IMR-90 (cell line): Measurements from ENCODE around the gene AAK1. TPM values are rescaled to one million over a fixed set of nuclear protein-coding genes. Genes with fewer than 3 reads are reported as not detected.

ENCODE experiments used
- ATAC-seq: fragments of 200-7000 bp; cut with Tn5 transposase; 2 replicates; pipeline ENCODE4 v1.9.1; 2020; ENCODE audit warnings: low read depth, mild to moderate bottlenecking, moderate library complexity
- BruUV-seq: library from RNA; stranded (reverse); fragments of 400-500 nt; replicated peaks from 2 replicates; lab custom pipeline; 2021; lab: Mats Ljungman, UMichigan
- CTCF ChIA-PET: fragments of 300-600 bp; formaldehyde crosslinking; extraction: SDS; loops from one replicate; lab custom pipeline; 2021; ENCODE audit warnings: antibody characterized with exemption; lab: Yijun Ruan, JAX
- POLR2A ChIA-PET: fragments of 300-600 bp; sonication (Branson Sonifier 250); formaldehyde crosslinking; loops from one replicate; lab custom pipeline; 2022; ENCODE audit warnings: antibody characterized with exemption; ENCODE audit not compliant: unreplicated experiment; lab: Charles Lee
- DNase-seq: peaks from one replicate; pipeline ENCODE4 v3.0.0; 2013
- H2AFZ ChIP-seq: replicated peaks from 2 replicates; pipeline ENCODE3; 2013; ENCODE audit warnings: low read length, mild to moderate bottlenecking; ENCODE audit not compliant: poor library complexity
- H2AK5ac ChIP-seq: 2 replicates; pipeline ENCODE4 v1.6.1; 2013; ENCODE audit warnings: low read depth, low read length, inconsistent platforms
- H2AK9ac ChIP-seq: replicated peaks from 2 replicates; pipeline ENCODE3; 2013; ENCODE audit warnings: mild to moderate bottlenecking, low read depth, low read length, moderate library complexity; ENCODE audit not compliant: poor library complexity
- H2BK120ac ChIP-seq: 2 replicates; pipeline ENCODE4 v1.6.1; 2013; ENCODE audit warnings: low read depth, low read length, inconsistent platforms
- H2BK15ac ChIP-seq: 3 replicates; pipeline ENCODE4 v1.6.1; 2013; ENCODE audit warnings: low read depth, low read length, inconsistent platforms
- H2BK20ac ChIP-seq: 2 replicates; pipeline ENCODE4 v1.6.1; 2013; ENCODE audit warnings: low read depth, mild to moderate bottlenecking, inconsistent platforms, low read length, moderate library complexity
- H2BK5ac ChIP-seq: 2 replicates; pipeline ENCODE4 v1.6.1; 2013; ENCODE audit warnings: mild to moderate bottlenecking, low read depth, low read length, inconsistent platforms; ENCODE audit not compliant: poor library complexity, severe bottlenecking
- H3K14ac ChIP-seq: replicated peaks from 2 replicates; pipeline ENCODE4 v1.6.1; 2013; ENCODE audit warnings: low read depth, low read length, inconsistent platforms
- H3K18ac ChIP-seq: 2 replicates; pipeline ENCODE4 v1.6.1; 2013; ENCODE audit warnings: low read depth, low read length, control low read depth
- H3K23ac ChIP-seq: 2 replicates; pipeline ENCODE4 v1.6.1; 2013; ENCODE audit warnings: low read depth, low read length, inconsistent platforms
- H3K27ac ChIP-seq: 2 replicates; pipeline ENCODE4 v1.5.1; 2013; ENCODE audit warnings: mild to moderate bottlenecking, control low read depth, low read length; ENCODE audit not compliant: insufficient read depth
- H3K27me3 ChIP-seq: 2 replicates; pipeline ENCODE4 v1.6.1; 2013; ENCODE audit warnings: low read length; ENCODE audit not compliant: control insufficient read depth, insufficient read depth
- H3K36me3 ChIP-seq: 2 replicates; pipeline ENCODE4 v1.6.1; 2013; ENCODE audit warnings: low read length, mixed read lengths; ENCODE audit not compliant: control insufficient read depth, insufficient read depth
- H3K4ac ChIP-seq: 2 replicates; pipeline ENCODE4 v1.6.1; 2013; ENCODE audit warnings: low read depth, low read length, inconsistent platforms
- H3K4me1 ChIP-seq: 2 replicates; pipeline ENCODE4 v1.6.1; 2013; ENCODE audit warnings: low read length, mixed read lengths; ENCODE audit not compliant: control insufficient read depth, insufficient read depth
- H3K4me2 ChIP-seq: 2 replicates; pipeline ENCODE4 v1.6.1; 2013; ENCODE audit warnings: low read depth, mild to moderate bottlenecking, control low read depth, low read length, moderate library complexity
- H3K4me3 ChIP-seq: 2 replicates; pipeline ENCODE4 v1.5.1; 2013; ENCODE audit warnings: low read depth, mild to moderate bottlenecking, control low read depth, low read length, moderate library complexity; ENCODE audit not compliant: insufficient read depth
- H3K56ac ChIP-seq: 2 replicates; pipeline ENCODE4 v1.6.1; 2013; ENCODE audit warnings: low read length, inconsistent platforms; ENCODE audit not compliant: insufficient read depth; ENCODE audit errors: extremely low read depth
- H3K79me1 ChIP-seq, 2 experiments: 2 replicates each; pipeline ENCODE4 v1.6.1; 2013; ENCODE audit warnings: low read length in 2 of 2, inconsistent platforms in 1 of 2, low read depth in 1 of 2
- H3K9ac ChIP-seq: 2 replicates; pipeline ENCODE4 v1.6.1; 2013; ENCODE audit warnings: low read depth, low read length, control low read depth
- H3K9me1 ChIP-seq: 2 replicates; pipeline ENCODE4 v1.6.1; 2013; ENCODE audit warnings: low read length, inconsistent platforms; ENCODE audit not compliant: insufficient read depth
- H3K9me3 ChIP-seq: 2 replicates; pipeline ENCODE4 v1.6.1; 2013; ENCODE audit warnings: low read length; ENCODE audit not compliant: control insufficient read depth, insufficient read depth
- H4K20me1 ChIP-seq: 2 replicates; pipeline ENCODE4 v1.6.1; 2013; ENCODE audit warnings: low read length, inconsistent platforms; ENCODE audit not compliant: insufficient read depth
- H4K5ac ChIP-seq: 2 replicates; pipeline ENCODE4 v1.6.1; 2013; ENCODE audit warnings: mild to moderate bottlenecking, low read depth, low read length, control low read depth
- H4K8ac ChIP-seq, 2 experiments: 2 replicates each; pipeline ENCODE4 v1.6.1; 2013; ENCODE audit warnings: low read depth in 2 of 2, low read length in 2 of 2, control low read depth in 1 of 2, inconsistent platforms in 1 of 2
- H4K91ac ChIP-seq: 2 replicates; pipeline ENCODE4 v1.6.1; 2013; ENCODE audit warnings: low read depth, low read length, inconsistent platforms; ENCODE audit not compliant: insufficient read depth
- BHLHE40 ChIP-seq: fragments of 150-350 bp; IDR thresholded peaks from 2 replicates; pipeline ENCODE4 v1.6.1; 2016; ENCODE audit warnings: mild to moderate bottlenecking, low read depth, low read length
- CEBPB ChIP-seq: IDR thresholded peaks from 2 replicates; pipeline ENCODE4 v1.6.1; 2012; ENCODE audit warnings: low read depth, low read length, improper control_type of control experiment
- CHD1 ChIP-seq: IDR thresholded peaks from 2 replicates; pipeline ENCODE4 v1.6.1; 2012; ENCODE audit warnings: low read depth, low read length, improper control_type of control experiment
- CTCF ChIP-seq: conservative IDR thresholded peaks from 2 replicates; pipeline ENCODE4 v1.5.1; 2012; ENCODE audit warnings: mild to moderate bottlenecking, low read depth, low read length, improper control_type of control experiment
- FOS ChIP-seq: fragments of 150-350 bp; IDR thresholded peaks from 2 replicates; pipeline ENCODE4 v1.6.1; 2016; ENCODE audit warnings: low read depth, low read length
- MAFK ChIP-seq: IDR thresholded peaks from 2 replicates; pipeline ENCODE4 v1.6.1; 2012; ENCODE audit warnings: low read depth, low read length, improper control_type of control experiment
- MAZ ChIP-seq: IDR thresholded peaks from 2 replicates; pipeline ENCODE4 v1.6.1; 2012; ENCODE audit warnings: low read depth, mild to moderate bottlenecking, low read length, improper control_type of control experiment, moderate library complexity, borderline replicate concordance
- MXI1 ChIP-seq: IDR thresholded peaks from 2 replicates; pipeline ENCODE4 v1.6.1; 2012; ENCODE audit warnings: low read depth, mild to moderate bottlenecking, low read length, moderate library complexity, borderline replicate concordance
- NFE2L2 ChIP-seq: fragments of 150-350 bp; IDR thresholded peaks from 2 replicates; pipeline ENCODE4 v1.6.1; 2016; ENCODE audit warnings: low read depth, mild to moderate bottlenecking, low read length
- POLR2A ChIP-seq: IDR thresholded peaks from 2 replicates; pipeline ENCODE4 v1.6.1; 2012; ENCODE audit warnings: mild to moderate bottlenecking, low read depth, low read length
- RAD21 ChIP-seq: IDR thresholded peaks from 2 replicates; pipeline ENCODE4 v1.6.1; 2012; ENCODE audit warnings: low read length, improper control_type of control experiment
- RCOR1 ChIP-seq: IDR thresholded peaks from 2 replicates; pipeline ENCODE4 v1.6.1; 2012; ENCODE audit warnings: mild to moderate bottlenecking, low read length, improper control_type of control experiment; ENCODE audit not compliant: insufficient replicate concordance
- RFX5 ChIP-seq: IDR thresholded peaks from 2 replicates; pipeline ENCODE4 v1.8.0; 2012; ENCODE audit warnings: low read depth, mild to moderate bottlenecking, low read length, moderate library complexity
- SMC3 ChIP-seq: fragments of 150-350 bp; IDR thresholded peaks from 2 replicates; pipeline ENCODE4 v1.6.1; 2016; ENCODE audit warnings: low read depth, mild to moderate bottlenecking, antibody characterized with exemption, low read length, moderate library complexity
- WGBS, 2 experiments: methylation state at CpG; one replicate each; pipeline versions ENCODE4 v1.1.5 to v1.1.7; 2013; ENCODE audit warnings: missing lambda C conversion rate in 2 of 2; ENCODE audit not compliant: insufficient read length in 1 of 2; ENCODE audit errors: extremely low coverage in 2 of 2; 5-methylcytosine and 5-hydroxymethylcytosine counted together
- dilution Hi-C: fragments of 300-500 bp; cut with HindIII; formaldehyde crosslinking; loops from one replicate; pipeline ENCODE4 v1.14.3; 2018; ENCODE audit warnings: low sequenced_read_pairs; ENCODE audit not compliant: unreplicated experiment
- in situ Hi-C: fragments of 300-500 bp; cut with MboI; formaldehyde crosslinking; loops from 3 replicates; pipeline ENCODE4 v1.14.3; 2019; ENCODE audit warnings: low sequenced_read_pairs, inconsistent platforms, mixed read lengths
- intact Hi-C: fragments of 100-400 bp; cut with micrococcal nuclease; formaldehyde crosslinking; loops from 2 replicates; pipeline ENCODE4 v1.10.0; 2022
- polyA plus RNA-seq, 3 experiments: library from polyadenylated mRNA; depleted of rRNA; stranded (reverse); fragments of >200 nt; gene quantifications; 2 replicates each; pipeline ENCODE4 v1.2.3, GENCODE V29; 2012; ENCODE audit warnings: low replicate concordance in 1 of 3
- total RNA-seq: library from RNA; depleted of rRNA; stranded (reverse); fragments of >200 nt; gene quantifications from 2 replicates; pipeline ENCODE4 v1.2.3, GENCODE V29; 2012
- TF ChIP-seq, protein P1 (sequence below): fragments of 150-350 bp; IDR thresholded peaks from 2 replicates; pipeline ENCODE4 v1.6.1; 2016; ENCODE audit warnings: low read depth, mild to moderate bottlenecking, low read length, moderate library complexity, borderline replicate concordance
- TF ChIP-seq, protein P2 (sequence below): fragments of 150-350 bp; IDR thresholded peaks from 2 replicates; pipeline ENCODE4 v1.6.1; 2017; ENCODE audit warnings: mild to moderate bottlenecking, antibody characterized with exemption, low read length, low read depth

Gene AAK1
- total and polyA plus RNA-seq, 2 of the 4 experiments (the other 2 are of a cell fraction), result 21.9 to 26.5 TPM

DNA sequence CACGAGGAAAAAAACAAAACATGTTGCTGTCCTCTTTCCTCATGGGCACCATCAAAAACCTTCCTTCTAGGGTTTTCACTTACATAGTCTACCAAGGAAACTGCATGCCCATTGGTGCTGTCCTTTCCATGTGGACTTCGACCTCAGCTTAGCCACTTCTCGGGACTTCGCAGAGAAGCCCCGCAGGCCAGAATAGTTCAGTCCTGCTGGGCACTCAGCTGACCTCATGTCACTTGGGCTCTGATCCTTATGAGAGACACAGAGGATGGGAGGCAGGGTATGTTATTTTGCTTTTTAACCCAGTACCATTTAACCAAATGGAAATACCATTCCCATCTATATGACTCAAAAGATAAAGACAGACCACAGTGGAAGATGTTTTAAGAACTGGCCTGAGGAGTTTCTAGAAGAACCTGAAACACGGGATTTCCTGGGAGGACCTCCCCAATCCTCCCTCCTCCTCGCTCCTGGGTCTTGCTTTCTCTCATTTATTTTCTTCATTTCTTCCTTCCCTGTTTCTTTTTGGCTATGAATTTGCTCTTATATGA is 28.4 kb downstream of the AAK1 start:
- H2BK5ac ChIP-seq, result no peak overlapping the region
- H3K79me1 ChIP-seq, result peaks cover 54 to 95% of the 10 kb centered on the region in 2 experiments
- no peak overlapping the region for H3K23ac ChIP-seq
- peak; percentile 53 for ATAC-seq
- H2AFZ ChIP-seq, result no peak overlapping the region
- intact Hi-C loops, result no loop called here
- TF ChIP-seq FOS (no peak), CTCF (no peak), POLR2A (no peak), MAFK (no peak), SMC3 (no peak), RAD21 (no peak), RCOR1 (no peak), MXI1 (no peak), RFX5 (no peak), CHD1 (no peak), BHLHE40 (no peak), CEBPB (no peak), MAZ (no peak), NFE2L2 (no peak)
- TF ChIP-seq, protein P1, sequence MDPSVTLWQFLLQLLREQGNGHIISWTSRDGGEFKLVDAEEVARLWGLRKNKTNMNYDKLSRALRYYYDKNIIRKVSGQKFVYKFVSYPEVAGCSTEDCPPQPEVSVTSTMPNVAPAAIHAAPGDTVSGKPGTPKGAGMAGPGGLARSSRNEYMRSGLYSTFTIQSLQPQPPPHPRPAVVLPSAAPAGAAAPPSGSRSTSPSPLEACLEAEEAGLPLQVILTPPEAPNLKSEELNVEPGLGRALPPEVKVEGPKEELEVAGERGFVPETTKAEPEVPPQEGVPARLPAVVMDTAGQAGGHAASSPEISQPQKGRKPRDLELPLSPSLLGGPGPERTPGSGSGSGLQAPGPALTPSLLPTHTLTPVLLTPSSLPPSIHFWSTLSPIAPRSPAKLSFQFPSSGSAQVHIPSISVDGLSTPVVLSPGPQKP, result no peak
- TF ChIP-seq, protein P2, sequence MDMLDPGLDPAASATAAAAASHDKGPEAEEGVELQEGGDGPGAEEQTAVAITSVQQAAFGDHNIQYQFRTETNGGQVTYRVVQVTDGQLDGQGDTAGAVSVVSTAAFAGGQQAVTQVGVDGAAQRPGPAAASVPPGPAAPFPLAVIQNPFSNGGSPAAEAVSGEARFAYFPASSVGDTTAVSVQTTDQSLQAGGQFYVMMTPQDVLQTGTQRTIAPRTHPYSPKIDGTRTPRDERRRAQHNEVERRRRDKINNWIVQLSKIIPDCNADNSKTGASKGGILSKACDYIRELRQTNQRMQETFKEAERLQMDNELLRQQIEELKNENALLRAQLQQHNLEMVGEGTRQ, result no peak
- H3K27ac ChIP-seq, result no peak overlapping the region
- H4K91ac ChIP-seq, result no peak overlapping the region
- H3K9me1 ChIP-seq, result peaks cover 31% of the 10 kb centered on the region
- H4K20me1 ChIP-seq, result peaks cover 80% of the 10 kb centered on the region
- H3K9me3 ChIP-seq, result no peaks in the 10 kb centered on the region
- H3K4ac ChIP-seq, result no peak overlapping the region
- no peak overlapping the region for H2BK20ac ChIP-seq
- no peak overlapping the region for H3K18ac ChIP-seq
- H2BK15ac ChIP-seq, result no peak overlapping the region
- no TSS peak for BruUV-seq
- H2AK5ac ChIP-seq, result no peak overlapping the region
- H3K4me3 ChIP-seq, result no peak overlapping the region
- H2BK120ac ChIP-seq, result no peak overlapping the region
- no peak overlapping the region for H3K14ac ChIP-seq
- no peak overlapping the region for H3K56ac ChIP-seq
- peaks cover 1% of the 10 kb centered on the region; the same call in 1 of the 2 replicates for H3K36me3 ChIP-seq
- DNase-seq, result no peak
- H3K27me3 ChIP-seq, result no peaks in the 10 kb centered on the region
- H3K9ac ChIP-seq, result no peak overlapping the region
- ChIA-PET POLR2A (no interaction called here), CTCF (interaction anchor here (0.6 kb wide), 1 partner anchor 183 kb away, joined by 4 read pairs; no protein-coding TSS in a partner anchor)
- dilution Hi-C loops, result no loop called here
- WGBS, 2 experiments, result no CpG with 5 or more reads among the region's 7 CpGs
- no peak overlapping the region for H4K8ac ChIP-seq
- 0 out of 2 replicates have a peak overlapping the region, but pooled peaks have one; percentile 12 for H3K4me2 ChIP-seq
- in situ Hi-C loops, result no loop called here
- peaks cover 17% of the 10 kb centered on the region for H3K4me1 ChIP-seq
- no peak overlapping the region for H4K5ac ChIP-seq
- H2AK9ac ChIP-seq, result no peak overlapping the region
